ENCODE data around the gene NCAPG. TPM values are rescaled to one million over a fixed set of nuclear protein-coding genes. Genes with fewer than 3 reads are reported as not detected.

The NCAPG gene
- total and polyA plus RNA-seq, 9 of the 15 experiments (the other 6 are each of a cell fraction or from before 2014, with no cell fraction given) = 25.6 to 102 (median 65.3) TPM

GRCh38 chr4:17810260-17811077, at the start of gene NCAPG, which contains the start of gene DCAF16 (continued):
- TF ChIP-seq HNRNPUL1 (IDR thresholded peaks at IDR 0.05; ENCODE audit: low read length) (no peak), HOXB6 (CRISPR knock-in tag; IDR thresholded peaks at IDR 0.05; ENCODE audit: borderline replicate concordance) (no peak; the same call in 1 of the 2 replicates), ZNF175 (CRISPR knock-in tag; IDR thresholded peaks at IDR 0.05; ENCODE audit: low read depth) (no peak), ZNF318 (IDR thresholded peaks at IDR 0.05; ENCODE audit: borderline replicate concordance in 1 of 2, low read depth in 1 of 2) (no peak), CBFA2T3 (IDR thresholded peaks at IDR 0.05) (no peak), MLX (CRISPR knock-in tag; conservative IDR thresholded peaks at IDR 0.05) (0 out of 4 replicates have a peak, but pooled peaks of 1 of the 2 experiments have one; percentile 25), NFYB (IDR thresholded peaks at IDR 0.05; ENCODE audit: extremely low read depth, insufficient read length) (no peak), ZNF253 (CRISPR knock-in tag; conservative IDR thresholded peaks at IDR 0.05) (no peak), ZBTB7A (IDR thresholded peaks at IDR 0.05; ENCODE audit: borderline replicate concordance, control insufficient read depth, low read depth, low read length) (peak; percentile 54; the same call in 1 of the 2 replicates), TAL1 (IDR thresholded peaks at IDR 0.05) (no peak), ZNF143 (CRISPR knock-in tag; IDR thresholded peaks at IDR 0.05) (peak; percentile 46; the same call in 1 of the 2 replicates), PATZ1 (CRISPR knock-in tag; IDR thresholded peaks at IDR 0.05; ENCODE audit: borderline replicate concordance) (no peak), NFIX (CRISPR knock-in tag; IDR thresholded peaks at IDR 0.05; ENCODE audit: low read depth) (0 out of 2 replicates have a peak, but pooled peaks have one; percentile 12), ZNF583 (CRISPR knock-in tag; IDR thresholded peaks at IDR 0.05) (no peak), SMAD3 (CRISPR knock-in tag; conservative IDR thresholded peaks at IDR 0.05) (no peak), TCF15 (CRISPR knock-in tag; IDR thresholded peaks at IDR 0.05) (no peak)

Data from K562 (cell line).